ENCODE measurements around the gene PCNX4. TPM values are rescaled to one million over a fixed set of nuclear protein-coding genes. Genes with fewer than 3 reads are reported as not detected.

The PCNX4 gene
- total and polyA plus RNA-seq, 7 donors: 3.7 to 55.9 (median 43.8) TPM

DNA sequence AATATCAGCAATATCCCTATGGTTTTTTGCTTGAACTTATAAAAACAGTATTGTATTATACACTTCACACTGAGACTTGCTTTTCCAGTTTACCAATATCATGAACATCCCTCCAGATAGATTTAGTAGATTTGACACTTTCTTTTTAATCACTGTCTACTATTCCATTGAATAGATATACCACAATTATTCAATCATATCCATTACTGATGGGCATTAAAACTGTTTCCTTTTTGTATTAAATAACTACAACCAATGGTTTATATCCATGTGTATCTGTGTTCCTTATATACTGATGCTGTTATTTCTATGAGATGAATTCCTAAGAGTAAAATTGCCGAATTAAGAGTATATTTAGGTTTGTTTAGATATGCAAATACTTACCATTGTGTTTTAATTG lies 86.4 kb downstream of the PCNX4 start:
- peaks cover 0 to 16% (median 7%) of the 10 kb centered on the region in 4 donors for H3K4me1 ChIP-seq
- DNase-seq: no peak
- H3K27ac ChIP-seq: no peak overlapping the region
- no peak overlapping the region for H3K4me3 ChIP-seq
- H3K36me3 ChIP-seq: no peaks in the 10 kb centered on the region
- 94 to 97% methylated on average over 1 of the region's 1 CpG for WGBS, 2 donors
- intact Hi-C loops (cut with DNase I): no loop called here
- H3K9me3 ChIP-seq: no peaks in the 10 kb centered on the region
- no peaks in the 10 kb centered on the region for H3K27me3 ChIP-seq
- TF ChIP-seq POLR2AphosphoS5 (IDR thresholded peaks at IDR 0.05) (no peak), EP300 (IDR thresholded peaks at IDR 0.05) (no peak), POLR2A (IDR thresholded peaks at IDR 0.05) (no peak)
- TF ChIP-seq, protein P1, sequence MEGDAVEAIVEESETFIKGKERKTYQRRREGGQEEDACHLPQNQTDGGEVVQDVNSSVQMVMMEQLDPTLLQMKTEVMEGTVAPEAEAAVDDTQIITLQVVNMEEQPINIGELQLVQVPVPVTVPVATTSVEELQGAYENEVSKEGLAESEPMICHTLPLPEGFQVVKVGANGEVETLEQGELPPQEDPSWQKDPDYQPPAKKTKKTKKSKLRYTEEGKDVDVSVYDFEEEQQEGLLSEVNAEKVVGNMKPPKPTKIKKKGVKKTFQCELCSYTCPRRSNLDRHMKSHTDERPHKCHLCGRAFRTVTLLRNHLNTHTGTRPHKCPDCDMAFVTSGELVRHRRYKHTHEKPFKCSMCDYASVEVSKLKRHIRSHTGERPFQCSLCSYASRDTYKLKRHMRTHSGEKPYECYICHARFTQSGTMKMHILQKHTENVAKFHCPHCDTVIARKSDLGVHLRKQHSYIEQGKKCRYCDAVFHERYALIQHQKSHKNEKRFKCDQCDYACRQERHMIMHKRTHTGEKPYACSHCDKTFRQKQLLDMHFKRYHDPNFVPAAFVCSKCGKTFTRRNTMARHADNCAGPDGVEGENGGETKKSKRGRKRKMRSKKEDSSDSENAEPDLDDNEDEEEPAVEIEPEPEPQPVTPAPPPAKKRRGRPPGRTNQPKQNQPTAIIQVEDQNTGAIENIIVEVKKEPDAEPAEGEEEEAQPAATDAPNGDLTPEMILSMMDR (IDR thresholded peaks at IDR 0.05): no peak

DNA sequence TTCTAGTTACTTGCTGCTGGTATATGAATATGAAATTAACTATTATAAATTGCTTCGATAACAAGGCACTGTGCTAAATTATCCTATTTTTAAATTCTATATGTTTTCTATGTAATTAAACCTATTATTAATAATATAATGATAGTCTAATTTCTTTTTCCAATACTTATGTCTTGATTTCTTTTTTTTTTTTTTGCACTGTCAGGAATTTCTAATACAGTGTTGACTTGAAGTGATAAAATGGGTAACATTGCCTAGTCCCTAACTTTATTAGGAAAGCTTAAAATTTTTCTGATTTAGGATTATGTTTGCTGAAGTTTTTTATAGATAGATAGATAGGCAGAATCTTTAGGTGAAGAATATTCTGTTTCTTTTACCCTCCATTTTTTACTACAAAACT lies 87.1 kb downstream of the PCNX4 start:
- Histone ChIP-seq H3K4me1 (peaks cover 0 to 22% (median 11%) of the 10 kb centered on the region in 4 donors), H3K9me3 (no peaks in the 10 kb centered on the region), H3K36me3 (no peaks in the 10 kb centered on the region), H3K27me3 (no peaks in the 10 kb centered on the region), H3K4me3 (no peak overlapping the region), H3K27ac (peak overlapping the region in 2 of 4 donors; percentile 52 to 66)
- no peak for DNase-seq
- intact Hi-C loops (cut with DNase I): no loop called here
- WGBS, 2 donors: 98% methylated on average over 1 of the region's 1 CpG
- no peak for TF ChIP-seq EP300 (IDR thresholded peaks at IDR 0.05)
- TF ChIP-seq POLR2A (IDR thresholded peaks at IDR 0.05): no peak
- TF ChIP-seq, protein P1 (IDR thresholded peaks at IDR 0.05): no peak
- TF ChIP-seq POLR2AphosphoS5 (IDR thresholded peaks at IDR 0.05): no peak

DNA sequence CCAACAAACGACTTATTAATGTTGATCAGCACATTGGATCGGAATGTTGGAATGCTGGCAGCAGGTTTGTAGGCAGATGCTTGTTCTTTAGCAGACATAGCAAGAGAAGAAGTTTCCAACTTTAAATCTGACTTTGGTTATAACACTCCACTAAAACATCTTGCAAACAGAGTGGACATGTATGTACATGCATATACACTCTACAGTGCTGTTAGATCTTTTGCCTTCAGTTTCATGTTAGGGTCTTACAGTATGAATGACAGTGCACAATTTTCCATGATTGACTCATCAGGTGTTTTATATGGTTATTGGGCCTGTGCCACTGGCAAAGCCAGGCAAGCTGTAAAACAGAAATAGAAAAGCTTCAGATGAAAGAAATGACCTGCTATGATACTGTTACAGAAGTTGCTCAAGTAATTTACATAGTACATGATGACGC lies 87.7 kb downstream of the PCNX4 start:
- Histone ChIP-seq H3K36me3 (no peaks in the 10 kb centered on the region), H3K27ac (peak overlapping the region in 2 of 4 donors; percentile 52 to 66), H3K27me3 (no peaks in the 10 kb centered on the region), H3K4me1 (peaks cover 0 to 24% (median 12%) of the 10 kb centered on the region in 4 donors), H3K4me3 (no peak overlapping the region), H3K9me3 (no peaks in the 10 kb centered on the region)
- intact Hi-C loops (cut with DNase I): no loop called here
- no peak for DNase-seq
- 56 to 78% methylated on average over 3 of the region's 3 CpGs for WGBS, 2 donors
- TF ChIP-seq, protein P1 (IDR thresholded peaks at IDR 0.05): no peak
- TF ChIP-seq POLR2AphosphoS5 (IDR thresholded peaks at IDR 0.05) (peak in 2 of 4 donors; percentile 36 to 57), EP300 (IDR thresholded peaks at IDR 0.05) (peak in 1 of 4 donors; percentile 65)

DNA sequence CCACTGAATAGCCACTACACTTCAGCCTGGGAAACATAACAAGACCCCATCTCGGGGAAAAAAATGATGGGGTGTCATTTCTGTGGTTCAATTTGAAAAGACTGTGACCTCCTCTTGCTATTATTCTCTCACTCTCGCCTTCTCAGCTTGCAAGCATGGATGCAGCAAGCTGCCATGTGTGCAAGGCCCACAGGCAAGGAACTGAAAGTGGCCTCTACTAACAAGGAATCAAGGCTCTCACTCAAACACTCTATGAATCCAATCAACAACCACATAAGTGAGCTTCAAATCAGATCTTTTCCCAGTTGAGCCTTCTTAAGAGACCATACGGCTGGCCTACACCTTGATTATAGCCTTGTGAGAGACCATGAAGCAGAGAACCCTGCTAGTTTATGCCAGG lies 91.4 kb downstream of the PCNX4 start:
- no peaks in the 10 kb centered on the region for H3K36me3 ChIP-seq
- no peaks in the 10 kb centered on the region for H3K9me3 ChIP-seq
- intact Hi-C loops (cut with DNase I): no loop called here
- TF ChIP-seq POLR2A (IDR thresholded peaks at IDR 0.05): no peak
- no peak for TF ChIP-seq POLR2AphosphoS5 (IDR thresholded peaks at IDR 0.05)
- TF ChIP-seq EP300 (IDR thresholded peaks at IDR 0.05): no peak
- TF ChIP-seq, protein P1 (IDR thresholded peaks at IDR 0.05): no peak
- H3K4me3 ChIP-seq: no peak overlapping the region
- no peak for DNase-seq
- 93 to 94% methylated on average over 3 of the region's 3 CpGs for WGBS, 2 donors
- H3K4me1 ChIP-seq: peaks cover 0 to 24% (median 12%) of the 10 kb centered on the region in 4 donors
- no peak overlapping the region for H3K27ac ChIP-seq
- H3K27me3 ChIP-seq: no peaks in the 10 kb centered on the region

DNA sequence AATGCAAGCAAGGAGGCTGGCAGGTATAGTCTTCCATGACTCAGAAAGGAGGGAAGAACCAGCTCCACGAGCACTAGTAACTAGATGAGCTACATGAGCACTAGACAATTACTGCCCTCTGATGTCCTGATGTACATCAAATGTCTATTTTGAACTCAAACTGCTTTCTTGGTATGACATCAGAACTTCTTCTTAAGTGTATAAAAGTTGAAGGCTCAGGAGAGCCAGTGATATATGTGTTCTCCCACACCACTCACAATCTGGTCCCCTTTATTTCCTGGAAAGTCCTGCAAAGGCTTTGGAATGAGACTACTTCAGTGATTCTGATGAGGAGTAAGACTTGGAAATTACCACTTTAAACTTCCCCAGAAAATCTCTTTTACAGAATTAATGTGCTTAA lies 92.0 kb downstream of the PCNX4 start:
- intact Hi-C loops (cut with DNase I): loop anchor here (1.0 to 2.0 kb wide), 2 partner anchors 119 to 218 kb away; no protein-coding TSS in a partner anchor
- Histone ChIP-seq H3K36me3 (no peaks in the 10 kb centered on the region), H3K4me3 (peak overlapping the region; percentile 4 to 43 (median 38)), H3K27ac (peak overlapping the region; percentile 28 to 58 (median 48)), H3K9me3 (no peaks in the 10 kb centered on the region), H3K4me1 (peaks cover 0 to 26% (median 12%) of the 10 kb centered on the region in 4 donors), H3K27me3 (no peaks in the 10 kb centered on the region)
- TF ChIP-seq, protein P1 (IDR thresholded peaks at IDR 0.05): no peak
- TF ChIP-seq POLR2AphosphoS5 (IDR thresholded peaks at IDR 0.05) (no peak), POLR2A (IDR thresholded peaks at IDR 0.05) (no peak), EP300 (IDR thresholded peaks at IDR 0.05) (no peak)
- DNase-seq: no peak
- 27 to 28% methylated on average over 1 of the region's 1 CpG for WGBS, 2 donors
